ENCODE results near the gene PAEP. TPM values are rescaled to one million over a fixed set of nuclear protein-coding genes. Genes with fewer than 3 reads are reported as not detected.

The PAEP gene
- polyA plus RNA-seq, 1 donor (not counting 4 experiments of a cell fraction or from before 2014, with no cell fraction given), result not detected

DNA sequence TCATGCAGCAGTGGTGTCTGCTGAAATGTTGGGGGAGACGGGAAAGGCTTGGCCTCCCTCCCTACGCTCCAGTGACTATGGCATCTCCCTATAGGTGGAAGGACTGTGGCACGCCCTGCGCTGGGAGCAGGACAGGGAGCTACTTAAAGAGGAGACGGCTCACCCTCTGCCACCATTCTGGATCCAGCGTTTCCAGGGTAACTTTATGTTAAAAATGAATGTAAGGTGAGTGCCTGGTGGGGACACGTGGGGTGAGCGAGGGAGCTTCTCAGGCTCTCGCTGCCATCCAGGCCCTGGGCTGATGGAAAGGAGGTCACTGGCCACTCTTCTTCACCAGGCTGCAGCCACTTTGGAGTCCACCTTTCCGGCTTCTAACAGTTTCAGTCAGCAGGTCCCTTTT, 15.7 kb downstream of the PAEP start:
- no peaks in the 10 kb centered on the region for H3K27me3 ChIP-seq (ENCODE audit: control insufficient read depth, extremely low read depth, insufficient read depth, low read length)
- H3K9ac ChIP-seq (ENCODE audit: control insufficient read depth, extremely low read depth, insufficient read depth, low read length), result no peak overlapping the region
- H3K4me3 ChIP-seq (ENCODE audit: control insufficient read depth in 2 of 3, extremely low read depth in 1 of 3, insufficient read depth in 2 of 3, low read depth in 1 of 3, low read length in 3 of 3), result no peak overlapping the region
- H3K4me1 ChIP-seq (ENCODE audit: control insufficient read depth, extremely low read depth, insufficient read depth, low read length), result no peaks in the 10 kb centered on the region
- no peaks in the 10 kb centered on the region for H3K36me3 ChIP-seq (ENCODE audit: control insufficient read depth in 2 of 2, extremely low read depth in 1 of 2, insufficient read depth in 2 of 2, low read length in 2 of 2)
- H3K9me1 ChIP-seq (ENCODE audit: control insufficient read depth, extremely low read depth, insufficient read depth, low read length), result no peaks in the 10 kb centered on the region
- no peak overlapping the region for H3K27ac ChIP-seq (ENCODE audit: control insufficient read depth, insufficient read depth, low read length)
- FAIRE-seq (no peak), DNase-seq (ENCODE audit: low read depth, low spot score) (no peak)
- TF ChIP-seq, protein P1, sequence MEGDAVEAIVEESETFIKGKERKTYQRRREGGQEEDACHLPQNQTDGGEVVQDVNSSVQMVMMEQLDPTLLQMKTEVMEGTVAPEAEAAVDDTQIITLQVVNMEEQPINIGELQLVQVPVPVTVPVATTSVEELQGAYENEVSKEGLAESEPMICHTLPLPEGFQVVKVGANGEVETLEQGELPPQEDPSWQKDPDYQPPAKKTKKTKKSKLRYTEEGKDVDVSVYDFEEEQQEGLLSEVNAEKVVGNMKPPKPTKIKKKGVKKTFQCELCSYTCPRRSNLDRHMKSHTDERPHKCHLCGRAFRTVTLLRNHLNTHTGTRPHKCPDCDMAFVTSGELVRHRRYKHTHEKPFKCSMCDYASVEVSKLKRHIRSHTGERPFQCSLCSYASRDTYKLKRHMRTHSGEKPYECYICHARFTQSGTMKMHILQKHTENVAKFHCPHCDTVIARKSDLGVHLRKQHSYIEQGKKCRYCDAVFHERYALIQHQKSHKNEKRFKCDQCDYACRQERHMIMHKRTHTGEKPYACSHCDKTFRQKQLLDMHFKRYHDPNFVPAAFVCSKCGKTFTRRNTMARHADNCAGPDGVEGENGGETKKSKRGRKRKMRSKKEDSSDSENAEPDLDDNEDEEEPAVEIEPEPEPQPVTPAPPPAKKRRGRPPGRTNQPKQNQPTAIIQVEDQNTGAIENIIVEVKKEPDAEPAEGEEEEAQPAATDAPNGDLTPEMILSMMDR (optimal IDR thresholded peaks at IDR 0.05 in 1 of 3, IDR thresholded peaks at IDR 0.05 in 1 of 3, conservative IDR thresholded peaks at IDR 0.05 in 1 of 3; ENCODE audit: extremely low read depth in 1 of 3, insufficient read depth in 2 of 3, low read length in 3 of 3), result no peak
- TF ChIP-seq EZH2 (IDR thresholded peaks at IDR 0.05; ENCODE audit: low read length), result no peak
- H2AFZ ChIP-seq (ENCODE audit: control insufficient read depth, low read length), result no peak overlapping the region
- no peaks in the 10 kb centered on the region for H3K79me2 ChIP-seq (ENCODE audit: control insufficient read depth, insufficient read depth, low read length)
- no peaks in the 10 kb centered on the region for H4K20me1 ChIP-seq (ENCODE audit: control insufficient read depth, extremely low read depth, insufficient read depth, low read length)
- no peak overlapping the region for H3K4me2 ChIP-seq (ENCODE audit: control insufficient read depth, extremely low read depth, insufficient read depth, low read depth, low read length)
- dilution Hi-C loops (cut with MboI; ENCODE audit: extremely low pct_ligation_motif_present, low sequenced_read_pairs), result no loop called here
- H3K9me3 ChIP-seq (ENCODE audit: control insufficient read depth, low read depth, low read length), result no peaks in the 10 kb centered on the region

DNA sequence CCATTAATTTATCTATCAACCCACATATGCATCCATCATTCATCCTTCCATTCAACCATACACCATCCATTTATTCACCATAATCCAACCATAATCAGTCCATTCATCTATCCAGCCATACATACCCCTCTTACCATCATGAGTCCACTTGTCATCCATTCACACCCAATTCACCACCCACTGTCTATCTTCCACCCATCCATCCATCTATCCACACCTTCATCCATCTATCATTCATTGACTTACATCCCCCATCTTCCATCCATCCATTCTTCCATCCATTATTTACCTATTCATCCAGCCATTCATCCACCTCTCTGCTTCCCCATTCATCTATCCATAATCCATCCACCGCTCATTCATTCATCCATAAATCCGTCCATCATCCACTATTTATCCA, 17.8 kb downstream of the PAEP start:
- dilution Hi-C loops (cut with MboI; ENCODE audit: extremely low pct_ligation_motif_present, low sequenced_read_pairs), result no loop called here

More for the DNA sequence above, 17.8 kb downstream of the PAEP start:
- H3K4me1 ChIP-seq (ENCODE audit: control insufficient read depth, extremely low read depth, insufficient read depth, low read length), result no peaks in the 10 kb centered on the region
- H3K4me3 ChIP-seq (ENCODE audit: control insufficient read depth in 2 of 3, extremely low read depth in 1 of 3, insufficient read depth in 2 of 3, low read depth in 1 of 3, low read length in 3 of 3), result no peak overlapping the region
- H3K27me3 ChIP-seq (ENCODE audit: control insufficient read depth, extremely low read depth, insufficient read depth, low read length), result no peaks in the 10 kb centered on the region
- TF ChIP-seq, protein P1 (optimal IDR thresholded peaks at IDR 0.05 in 1 of 3, IDR thresholded peaks at IDR 0.05 in 1 of 3, conservative IDR thresholded peaks at IDR 0.05 in 1 of 3; ENCODE audit: extremely low read depth in 1 of 3, insufficient read depth in 2 of 3, low read length in 3 of 3), result no peak
- TF ChIP-seq EZH2 (IDR thresholded peaks at IDR 0.05; ENCODE audit: low read length), result no peak
- DNase-seq (ENCODE audit: low read depth, low spot score) (no peak), FAIRE-seq (no peak)
- no peaks in the 10 kb centered on the region for H3K9me1 ChIP-seq (ENCODE audit: control insufficient read depth, extremely low read depth, insufficient read depth, low read length)
- no peak overlapping the region for H3K9ac ChIP-seq (ENCODE audit: control insufficient read depth, extremely low read depth, insufficient read depth, low read length)
- no peaks in the 10 kb centered on the region for H4K20me1 ChIP-seq (ENCODE audit: control insufficient read depth, extremely low read depth, insufficient read depth, low read length)
- H3K27ac ChIP-seq (ENCODE audit: control insufficient read depth, insufficient read depth, low read length), result no peak overlapping the region
- no peaks in the 10 kb centered on the region for H3K79me2 ChIP-seq (ENCODE audit: control insufficient read depth, insufficient read depth, low read length)
- H3K36me3 ChIP-seq (ENCODE audit: control insufficient read depth in 2 of 2, extremely low read depth in 1 of 2, insufficient read depth in 2 of 2, low read length in 2 of 2), result no peaks in the 10 kb centered on the region
- no peak overlapping the region for H2AFZ ChIP-seq (ENCODE audit: control insufficient read depth, low read length)
- H3K9me3 ChIP-seq (ENCODE audit: control insufficient read depth, low read depth, low read length), result no peaks in the 10 kb centered on the region
- no peak overlapping the region for H3K4me2 ChIP-seq (ENCODE audit: control insufficient read depth, extremely low read depth, insufficient read depth, low read depth, low read length)
